GM12892 (cell line): ENCODE measurements around the gene RAB41.
"Not testable (repeated sequence)": the region's sequence is repeated elsewhere in the genome, so short reads cannot be mapped to it uniquely, and the experiment has no call there.

Experiments used
- DNase-seq: peaks from one replicate; pipeline ENCODE4 v3.0.0; 2011; ENCODE audit not compliant: insufficient read length
- FAIRE-seq: peaks from 2 replicates; lab custom pipeline; 2011; peaks lifted over from hg19 to GRCh38; lab: Jason Lieb, UNC
- POLR2A ChIP-seq: IDR thresholded peaks from 2 replicates; pipeline ENCODE4 v1.6.1; 2011; ENCODE audit warnings: low read depth, low read length, control low read depth
- POLR2AphosphoS5 ChIP-seq: IDR thresholded peaks from 2 replicates; pipeline ENCODE4 v1.6.1; 2011; ENCODE audit warnings: low read depth, low read length, control low read depth
- TAF1 ChIP-seq: IDR thresholded peaks from 2 replicates; pipeline ENCODE4 v1.6.1; 2011; ENCODE audit warnings: low read depth, mild to moderate bottlenecking, control low read depth, low read length, borderline replicate concordance

The RAB41 gene

GRCh38 chrX:70293621-70294020 lies 11.6 kb downstream of the RAB41 start:
- TF ChIP-seq TAF1 (no peak), POLR2A (no peak), POLR2AphosphoS5 (no peak)

GRCh38 chrX:70301716-70302115 lies 19.7 kb downstream of the RAB41 start:
- DNase-seq (no peak), FAIRE-seq (no peak)

More at GRCh38 chrX:70293621-70294020, 11.6 kb downstream of the RAB41 start:
- DNase-seq (no peak), FAIRE-seq (no peak)

GRCh38 chrX:70313503-70313902 lies 31.5 kb downstream of the RAB41 start:
- DNase-seq = no peak
- FAIRE-seq = no peak
- no peak for TF ChIP-seq TAF1
- no peak for TF ChIP-seq POLR2AphosphoS5
- TF ChIP-seq POLR2A = no peak

More at GRCh38 chrX:70301716-70302115, 19.7 kb downstream of the RAB41 start:
- no peak for TF ChIP-seq TAF1
- no peak for TF ChIP-seq POLR2A
- no peak for TF ChIP-seq POLR2AphosphoS5

DNA sequence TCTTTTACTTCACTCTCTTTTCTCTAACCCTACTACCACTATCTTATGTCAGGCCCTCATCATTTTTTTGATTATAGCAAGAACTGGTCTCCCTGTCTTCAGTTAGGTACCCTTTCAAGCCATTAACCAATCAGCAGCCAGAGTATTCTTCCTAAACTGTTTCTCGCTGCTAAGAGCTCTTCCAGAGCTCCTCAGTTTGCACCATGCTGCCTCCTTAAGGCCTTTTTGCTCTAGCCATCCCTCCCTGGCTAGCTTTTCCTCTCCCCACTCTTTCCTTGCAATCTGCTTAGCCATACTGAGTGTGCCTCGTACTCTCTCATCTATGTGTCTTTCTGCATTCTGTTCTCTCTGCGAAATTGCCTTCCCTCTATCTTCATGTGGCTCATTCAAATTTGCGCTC lies 40.8 kb downstream of the RAB41 start:
- TF ChIP-seq POLR2AphosphoS5 (no peak), POLR2A (no peak), TAF1 (no peak)
- no peak for DNase-seq
- FAIRE-seq = no peak

DNA sequence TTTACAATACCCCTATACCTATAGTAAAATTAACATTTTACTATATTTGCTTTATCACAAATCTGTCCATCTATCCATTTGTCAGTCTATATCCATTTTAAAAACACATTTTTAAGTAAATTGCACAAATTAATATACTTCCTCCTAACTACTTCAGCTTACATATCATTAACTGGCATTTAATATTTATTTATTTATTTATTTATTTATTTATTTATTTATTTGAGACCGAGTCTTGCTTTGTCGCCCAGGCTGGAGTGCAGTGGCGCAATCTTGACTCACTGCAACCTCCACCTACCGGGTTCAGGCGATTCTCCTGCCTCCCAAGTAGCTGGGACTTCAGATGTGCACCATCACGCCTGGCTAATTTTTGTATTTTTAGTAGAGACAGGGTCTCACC lies 41.7 kb downstream of the RAB41 start:
- not testable (repeated sequence) for FAIRE-seq, DNase-seq

- DNase-seq (no peak), FAIRE-seq (no peak)
- TF ChIP-seq TAF1 = no peak
- no peak for TF ChIP-seq POLR2A
- no peak for TF ChIP-seq POLR2AphosphoS5
Measured at GRCh38 chrX:70324326-70324725, 42.4 kb downstream of the RAB41 start.

DNA sequence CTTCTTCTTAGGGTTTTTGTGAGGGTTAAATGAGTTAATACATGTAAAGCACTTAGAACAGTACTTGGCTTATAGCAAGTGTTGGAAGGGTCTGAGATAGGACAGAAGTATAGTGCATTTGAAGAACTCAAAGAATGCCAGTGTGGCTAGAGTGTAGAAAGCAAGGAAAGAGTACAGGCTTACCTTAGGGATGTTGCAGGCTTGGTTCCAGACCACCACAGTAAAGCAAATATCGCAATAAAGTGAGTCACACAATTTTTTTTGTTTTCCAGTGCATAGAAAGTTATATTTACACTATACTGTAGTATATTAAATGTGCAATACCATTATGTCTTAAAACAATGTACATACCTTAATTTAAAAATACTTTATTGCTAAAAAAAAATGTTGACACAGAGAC lies 49.2 kb downstream of the RAB41 start:
- DNase-seq (no peak), FAIRE-seq (no peak)
- TF ChIP-seq POLR2AphosphoS5 (no peak), POLR2A (no peak), TAF1 (no peak)

DNA sequence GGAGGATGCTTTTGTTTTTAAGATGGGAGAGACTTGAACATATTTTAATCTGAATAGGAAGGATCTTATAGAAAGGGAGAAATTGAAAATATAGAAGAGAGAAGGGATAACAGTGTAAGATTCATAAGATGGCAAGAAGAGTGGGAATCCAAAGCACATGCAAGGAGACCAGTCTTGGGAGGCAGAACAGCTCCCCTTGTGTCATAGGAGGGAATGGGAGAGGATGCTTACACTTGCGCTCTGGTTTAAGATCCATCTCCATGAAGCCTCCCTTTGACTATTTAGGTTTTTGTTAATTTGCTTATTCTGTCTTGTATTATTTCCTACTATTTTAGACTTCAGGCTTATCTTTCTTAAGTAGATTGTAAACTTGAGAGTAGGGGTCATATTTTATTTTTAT lies 50.6 kb downstream of the RAB41 start:
- FAIRE-seq (no peak), DNase-seq (no peak)
- TF ChIP-seq POLR2A = no peak
